GM19099 (cell line): ENCODE results near the gene PARD6G.

Experiments
- POLR2A ChIP-seq: IDR thresholded peaks from 3 replicates; pipeline ENCODE4 v1.6.1; 2011; ENCODE audit warnings: low read depth; ENCODE audit not compliant: insufficient read length; ENCODE audit errors: extremely low read depth

The PARD6G gene, protein sequence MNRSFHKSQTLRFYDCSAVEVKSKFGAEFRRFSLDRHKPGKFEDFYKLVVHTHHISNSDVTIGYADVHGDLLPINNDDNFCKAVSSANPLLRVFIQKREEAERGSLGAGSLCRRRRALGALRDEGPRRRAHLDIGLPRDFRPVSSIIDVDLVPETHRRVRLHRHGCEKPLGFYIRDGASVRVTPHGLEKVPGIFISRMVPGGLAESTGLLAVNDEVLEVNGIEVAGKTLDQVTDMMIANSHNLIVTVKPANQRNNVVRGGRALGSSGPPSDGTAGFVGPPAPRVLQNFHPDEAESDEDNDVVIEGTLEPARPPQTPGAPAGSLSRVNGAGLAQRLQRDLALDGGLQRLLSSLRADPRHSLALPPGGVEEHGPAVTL

DNA sequence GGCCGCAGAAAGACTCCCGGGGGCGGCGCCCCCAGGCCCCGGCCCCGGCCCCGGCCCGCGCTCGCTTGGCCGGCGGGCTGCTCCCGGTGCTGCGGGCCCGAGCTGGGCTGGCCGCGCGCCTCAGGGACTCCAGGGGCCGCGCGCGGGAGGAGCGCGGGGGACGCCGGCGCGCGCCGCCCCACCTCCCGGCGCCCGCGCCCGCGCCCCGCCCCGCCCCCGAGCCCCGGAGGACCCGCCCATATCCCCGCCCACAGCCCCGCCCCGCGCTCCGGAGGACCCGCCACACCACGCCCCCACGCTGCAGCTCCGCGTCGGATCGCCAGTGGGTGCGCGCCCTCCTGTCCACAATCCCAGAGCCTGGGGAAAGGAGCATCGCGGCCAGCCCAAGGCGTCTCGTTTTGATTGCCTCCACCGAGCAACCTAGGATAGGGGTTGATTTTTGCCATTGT, at the start of gene PARD6G:
Gene PARD6G, minus strand, starts transcription at position 122 of the 449 bp plus-strand sequence. CDS start 166 bp downstream, outside the sequence.
- peak; percentile 38 for TF ChIP-seq POLR2A

- TF ChIP-seq POLR2A, result no peak
Observed at GRCh38 chr18:80259610-80260009, 12.3 kb upstream of the PARD6G start.

GRCh38 chr18:80258640-80259039, 11.3 kb upstream of the PARD6G start:
- TF ChIP-seq POLR2A, result no peak

DNA sequence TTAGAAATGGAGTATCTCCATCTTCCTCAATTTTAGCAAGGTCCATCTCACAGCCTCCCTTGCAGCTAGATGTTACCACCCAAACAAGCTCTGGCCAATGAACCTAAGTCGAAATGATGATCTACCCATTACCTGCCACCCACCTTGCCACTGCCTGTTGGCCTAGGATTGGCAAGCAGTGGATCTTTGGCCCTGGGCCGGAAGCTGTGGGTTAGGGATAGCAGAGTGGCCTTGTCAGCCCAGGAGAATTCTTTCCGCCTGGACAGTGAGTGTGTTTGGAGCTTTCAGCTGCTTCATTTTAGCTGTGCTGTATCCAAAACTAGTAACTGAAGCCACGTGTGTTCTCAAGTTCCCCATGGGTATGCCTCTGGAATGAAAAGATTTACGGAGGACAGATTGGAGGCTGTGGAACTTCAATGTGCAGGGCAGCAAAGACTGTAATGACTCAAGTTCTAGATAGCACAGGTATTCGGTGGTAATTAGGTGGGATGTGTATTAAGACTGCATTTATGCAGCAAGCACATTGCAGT, 7.7 kb upstream of the PARD6G start:
- no peak for TF ChIP-seq POLR2A

DNA sequence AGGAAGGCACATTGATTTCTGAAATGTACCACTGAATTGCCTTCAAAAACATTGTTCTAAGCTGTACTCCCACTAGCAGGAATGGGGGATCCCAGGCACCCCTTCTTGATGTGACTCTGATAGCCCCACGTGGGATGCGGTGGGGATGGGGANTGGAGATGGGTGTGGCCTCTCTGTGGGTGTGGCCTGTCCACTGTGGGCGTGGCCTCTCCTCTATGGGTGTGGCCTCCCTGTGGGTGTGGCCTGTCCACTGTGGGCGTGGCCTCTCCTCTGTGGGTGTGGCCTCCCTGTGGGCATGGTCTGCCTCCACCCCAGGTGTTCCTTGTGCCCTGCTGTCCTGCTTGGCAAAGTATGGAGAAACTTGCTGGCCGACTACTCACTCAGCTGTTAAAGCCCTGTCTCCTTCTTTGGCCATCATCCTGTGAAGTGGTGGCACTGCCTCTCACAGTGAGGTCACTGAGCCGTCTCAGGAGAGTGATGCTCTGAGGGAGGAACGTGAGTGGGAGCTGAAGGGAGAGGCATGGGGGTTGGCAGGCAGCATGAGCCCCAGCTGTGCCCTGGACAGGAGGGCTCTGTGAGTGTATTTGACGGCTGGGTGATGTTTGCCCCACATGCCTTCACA, 6.7 kb upstream of the PARD6G start:
- no peak for TF ChIP-seq POLR2A

- no peak for TF ChIP-seq POLR2A
Observed at GRCh38 chr18:80253236-80253635, 5.9 kb upstream of the PARD6G start.

GRCh38 chr18:80252136-80252535, 4.8 kb upstream of the PARD6G start:
- TF ChIP-seq POLR2A, result no peak

GRCh38 chr18:80251700-80252099, 4.4 kb upstream of the PARD6G start:
- TF ChIP-seq POLR2A, result no peak

GRCh38 chr18:80250740-80251364, 3.5 kb upstream of the PARD6G start:
- no peak for TF ChIP-seq POLR2A

- no peak for TF ChIP-seq POLR2A
Observed at GRCh38 chr18:80249217-80250093, 2.1 kb upstream of the PARD6G start.

GRCh38 chr18:80246445-80247392, 595 bp downstream of the PARD6G start:
- TF ChIP-seq POLR2A, result no peak

GRCh38 chr18:80245781-80246444, 1.4 kb downstream of the PARD6G start:
- TF ChIP-seq POLR2A, result no peak

GRCh38 chr18:80244956-80245730, 2.2 kb downstream of the PARD6G start:
- TF ChIP-seq POLR2A, result no peak

DNA sequence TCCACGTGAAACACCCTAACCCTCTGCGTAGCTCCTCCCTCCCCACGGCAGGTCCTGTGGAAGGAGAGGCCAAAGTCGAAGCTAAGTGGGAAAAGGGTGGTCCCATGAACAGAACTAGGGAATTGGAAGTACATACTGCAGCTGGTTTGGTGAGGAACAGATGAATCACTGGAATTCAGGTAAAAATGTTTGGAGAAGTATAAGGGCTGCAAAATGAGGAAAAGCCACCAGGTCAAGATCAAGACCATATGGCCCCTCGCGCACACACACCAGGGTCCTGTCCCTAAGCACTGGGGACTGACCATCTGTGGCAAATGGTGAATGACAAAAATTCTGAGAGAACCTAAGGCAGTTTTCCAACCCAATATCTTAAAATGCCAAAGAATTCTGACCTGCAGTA, 3.1 kb downstream of the PARD6G start:
- TF ChIP-seq POLR2A, result no peak
